ENCODE measurements around the gene SERPINI2.

SERPINI2 gene, protein sequence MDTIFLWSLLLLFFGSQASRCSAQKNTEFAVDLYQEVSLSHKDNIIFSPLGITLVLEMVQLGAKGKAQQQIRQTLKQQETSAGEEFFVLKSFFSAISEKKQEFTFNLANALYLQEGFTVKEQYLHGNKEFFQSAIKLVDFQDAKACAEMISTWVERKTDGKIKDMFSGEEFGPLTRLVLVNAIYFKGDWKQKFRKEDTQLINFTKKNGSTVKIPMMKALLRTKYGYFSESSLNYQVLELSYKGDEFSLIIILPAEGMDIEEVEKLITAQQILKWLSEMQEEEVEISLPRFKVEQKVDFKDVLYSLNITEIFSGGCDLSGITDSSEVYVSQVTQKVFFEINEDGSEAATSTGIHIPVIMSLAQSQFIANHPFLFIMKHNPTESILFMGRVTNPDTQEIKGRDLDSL
- 0 reads per million in 2 donors for total RNA-seq

GRCh38 chr3:167473863-167474262 is at the start of gene SERPINI2:
TSS of gene SERPINI2 (minus strand) at chr3:167474042. CDS start at chr3:167471834, 2,208 bp downstream.
- DNase-seq: no peak

DNA sequence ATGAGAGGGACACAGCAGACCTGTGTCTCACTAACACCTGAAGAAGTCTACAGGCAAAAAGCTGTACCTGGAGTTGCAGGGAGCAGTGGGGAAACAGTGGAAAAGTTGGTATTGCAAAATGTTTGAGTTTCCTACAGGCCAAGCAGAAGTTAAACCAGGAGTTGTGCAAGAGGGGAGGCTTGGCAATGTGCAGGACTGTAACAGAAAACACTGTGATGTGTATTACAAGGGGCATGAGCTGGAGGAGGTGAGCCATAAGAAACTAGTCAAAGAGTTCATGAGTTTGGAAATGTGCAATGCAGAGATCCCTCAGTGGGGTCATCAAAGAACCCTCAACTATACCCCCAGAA is 47.1 kb upstream of the SERPINI2 start:
- DNase-seq: no peak

DNA sequence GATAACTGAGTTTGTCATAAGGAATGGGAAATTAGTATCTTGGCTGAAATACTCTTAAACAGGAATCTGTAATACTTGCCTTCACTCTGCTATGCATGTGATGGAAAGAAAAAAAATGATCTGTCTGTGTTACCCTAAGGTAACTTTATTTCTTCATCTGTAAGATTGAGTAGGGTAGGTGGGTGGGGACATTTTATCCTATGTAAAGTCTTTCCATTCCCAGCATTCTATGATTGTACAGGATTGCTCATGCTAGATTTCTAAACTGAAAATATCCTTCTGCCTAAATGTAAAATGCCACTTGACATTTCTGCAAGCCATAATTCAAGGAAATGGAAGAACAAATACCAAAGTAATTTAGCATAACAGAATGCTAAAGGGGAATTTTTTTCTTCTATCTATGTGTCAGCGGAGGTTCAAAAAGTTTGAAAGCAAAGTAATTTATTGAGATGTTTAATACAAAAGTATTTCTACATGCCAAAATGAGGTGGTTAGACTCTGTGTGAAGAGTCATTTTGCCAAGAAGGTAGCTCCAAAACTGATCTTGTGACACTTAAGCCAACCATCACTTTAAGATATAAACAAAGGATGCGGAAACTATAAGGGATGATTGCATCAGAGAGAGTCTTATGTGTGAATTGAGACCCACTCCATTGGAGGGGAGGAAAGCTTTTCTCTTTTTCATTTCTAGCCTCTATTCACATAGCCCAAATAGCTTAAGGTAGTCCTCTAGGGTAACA is 46.6 kb upstream of the SERPINI2 start:
- no peak for DNase-seq

GRCh38 chr3:167507954-167508353 is 34.1 kb upstream of the SERPINI2 start:
- DNase-seq: no peak

- DNase-seq: no peak
Measured at GRCh38 chr3:167502401-167502800, 28.6 kb upstream of the SERPINI2 start.

GRCh38 chr3:167501941-167502340 is 28.1 kb upstream of the SERPINI2 start:
- no peak for DNase-seq

GRCh38 chr3:167497903-167498302 is 24.1 kb upstream of the SERPINI2 start:
- DNase-seq: no peak

GRCh38 chr3:167493244-167493643 is 19.4 kb upstream of the SERPINI2 start:
- DNase-seq: no peak

DNA sequence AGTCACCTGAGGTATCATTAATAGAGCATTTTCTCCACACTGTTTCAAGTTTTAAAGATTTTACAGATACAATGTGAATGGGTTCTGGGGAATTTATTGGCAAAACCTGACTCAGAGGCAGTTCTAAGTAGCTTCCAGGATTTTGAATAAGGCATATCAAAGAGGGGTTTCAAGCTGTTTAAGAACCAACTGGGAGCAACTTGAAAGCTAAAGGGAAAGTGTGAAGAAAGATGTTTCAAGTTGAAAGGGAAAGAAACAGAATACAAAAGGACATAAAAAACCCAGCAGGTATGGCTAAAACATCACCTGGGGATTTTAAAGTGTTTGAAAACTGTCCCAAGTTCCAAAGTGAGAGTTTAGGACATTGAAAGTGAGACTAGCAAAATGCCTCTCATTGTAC is 17.8 kb upstream of the SERPINI2 start:
- DNase-seq: no peak

GRCh38 chr3:167489571-167489970 is 15.7 kb upstream of the SERPINI2 start:
- DNase-seq: no peak

DNA sequence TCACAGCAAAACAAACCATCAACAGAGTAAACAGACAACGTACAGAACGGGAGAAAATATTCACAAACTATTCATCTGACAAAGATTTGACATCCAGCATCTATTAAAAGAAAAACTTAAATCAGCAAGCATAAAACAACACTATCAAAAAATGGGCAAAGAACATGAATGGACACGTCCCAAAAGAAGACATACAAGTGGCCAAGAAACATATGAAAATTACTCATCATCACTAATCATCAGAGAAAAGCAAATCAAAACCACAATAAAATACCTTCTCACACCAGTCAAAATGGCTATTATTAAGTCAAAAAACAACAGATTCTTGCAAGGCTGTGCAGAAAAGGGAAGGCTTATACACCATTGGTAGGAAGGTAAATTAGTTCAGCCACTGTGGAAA is 13.7 kb upstream of the SERPINI2 start:
- no peak for DNase-seq

DNA sequence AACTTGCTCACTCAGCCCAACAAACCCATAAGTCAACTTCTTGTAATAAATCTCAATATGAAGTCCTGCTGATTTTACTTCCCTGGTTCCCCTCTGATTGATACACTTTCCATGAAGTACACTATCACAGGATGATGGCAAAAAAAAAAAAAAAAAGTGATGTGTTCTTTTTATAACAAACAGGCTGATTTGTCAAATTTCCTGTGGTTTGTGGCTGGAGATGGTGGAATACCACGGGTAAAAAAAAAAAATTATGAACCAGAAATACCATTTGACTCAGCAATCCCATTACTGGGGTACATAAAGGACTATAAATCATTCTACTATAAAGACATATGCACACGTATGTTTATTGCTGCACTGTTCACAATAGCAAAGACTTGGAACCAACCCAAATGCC is 10.7 kb upstream of the SERPINI2 start:
- DNase-seq: no peak

DNA sequence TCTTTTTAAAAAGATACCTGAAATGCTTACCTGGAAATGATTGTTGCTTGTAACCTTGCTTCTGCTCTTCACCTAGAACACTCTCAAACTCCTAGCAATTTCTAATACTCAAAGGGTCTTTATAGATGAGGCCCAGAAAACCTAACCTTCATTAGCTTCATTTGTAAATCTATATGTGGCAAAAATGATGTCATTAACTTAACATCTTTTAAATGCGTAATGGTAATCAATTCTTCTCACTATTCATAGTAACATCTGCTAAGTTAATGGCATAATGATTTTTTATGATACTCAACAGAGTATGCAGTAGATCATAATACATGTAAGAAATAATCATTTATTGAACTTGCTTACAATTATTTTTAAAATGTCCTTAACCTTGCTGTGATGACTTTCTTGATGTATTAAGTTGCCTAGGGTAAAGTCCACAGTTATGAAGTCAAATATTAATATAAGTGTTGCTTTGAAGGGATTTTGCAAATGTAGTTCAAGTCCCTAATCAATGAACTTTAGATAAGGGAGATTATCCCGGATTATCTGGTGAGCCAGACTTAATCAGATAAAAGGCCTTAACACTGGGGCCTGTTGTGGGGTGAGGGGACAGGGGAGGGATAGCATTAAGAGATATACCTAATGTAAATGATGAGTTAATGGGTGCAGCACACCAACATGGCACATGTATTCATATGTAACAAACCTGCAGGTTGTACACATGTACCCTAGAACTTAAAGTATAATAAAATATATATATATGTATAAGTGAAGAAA is 10.1 kb upstream of the SERPINI2 start:
- DNase-seq: no peak

DNA sequence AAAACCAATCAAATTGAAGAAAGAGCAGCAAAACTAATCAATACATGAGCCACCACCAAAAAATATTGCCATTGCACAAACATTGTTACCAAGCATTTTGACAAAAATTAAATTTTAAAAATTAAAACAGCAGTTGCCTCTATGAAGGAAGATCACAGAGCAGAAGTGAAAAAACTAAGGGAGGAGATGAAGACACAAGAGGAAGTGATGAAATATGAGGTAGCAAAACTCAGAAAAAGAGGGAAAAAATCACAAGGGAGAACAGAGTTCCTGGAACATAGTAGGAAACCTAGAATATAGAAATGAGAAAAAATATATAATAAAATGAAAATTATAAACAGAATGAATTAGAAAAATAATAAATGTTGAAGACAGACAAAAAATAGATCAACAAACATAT is 7.3 kb upstream of the SERPINI2 start:
- no peak for DNase-seq

GRCh38 chr3:167480748-167481147 is 6.9 kb upstream of the SERPINI2 start:
- DNase-seq: no peak

- DNase-seq: no peak
Measured at GRCh38 chr3:167469381-167469780, 4.5 kb downstream of the SERPINI2 start.

- DNase-seq: no peak
Measured at GRCh38 chr3:167467848-167468611, 5.8 kb downstream of the SERPINI2 start.

GRCh38 chr3:167466966-167467365 is 6.9 kb downstream of the SERPINI2 start:
- no peak for DNase-seq

- DNase-seq: no peak
Measured at GRCh38 chr3:167456157-167456799, 17.6 kb downstream of the SERPINI2 start.

DNA sequence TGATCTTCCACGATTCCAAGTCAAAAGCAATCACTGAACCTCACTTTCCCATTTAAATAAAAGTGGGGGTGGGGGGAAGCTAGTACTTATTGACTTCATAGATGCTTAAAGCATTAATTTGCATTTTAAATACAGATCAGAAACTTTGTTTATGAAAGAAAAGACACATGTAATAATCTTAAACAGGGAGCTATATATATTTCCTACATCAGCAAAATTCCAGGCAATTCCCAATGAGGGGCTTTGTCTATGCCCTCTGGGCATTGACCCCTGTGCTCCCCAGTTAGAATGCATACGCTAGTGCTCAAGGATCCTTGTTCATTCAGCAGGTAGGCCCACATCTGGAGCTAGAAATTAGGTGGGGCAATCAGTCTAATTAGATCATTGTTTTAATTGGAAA is 20.0 kb downstream of the SERPINI2 start:
- no peak for DNase-seq

DNA sequence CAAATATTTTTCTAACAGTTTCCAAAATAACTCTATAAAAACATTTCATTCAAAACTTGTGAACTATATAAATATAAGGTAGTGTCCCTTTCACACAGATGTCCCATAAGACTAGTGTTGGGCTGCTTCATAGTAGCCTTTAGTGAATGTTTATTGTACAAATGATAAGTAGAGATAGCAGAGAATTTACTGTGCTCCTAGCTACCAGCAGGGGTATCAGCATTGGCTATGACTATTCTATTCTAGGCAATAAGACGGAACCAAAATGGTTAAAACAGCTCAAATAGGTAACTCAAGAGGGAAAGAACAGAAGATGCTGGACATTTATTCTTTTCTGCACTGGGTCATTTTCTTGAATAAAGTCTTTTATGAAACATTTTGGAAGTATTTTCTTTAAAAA is 22.6 kb downstream of the SERPINI2 start:
- DNase-seq: no peak

GRCh38 chr3:167450675-167451074 is 23.2 kb downstream of the SERPINI2 start:
- no peak for DNase-seq

Measured in activated gamma-delta T cell (primary cell).